LNCaP clone FGC (cell line): ENCODE data around the gene RNF213.
A peak's percentile ranks its signal among the peaks of the same experiment; 100 is the strongest.
"Not testable (repeated sequence)": the region's sequence is repeated elsewhere in the genome, so short reads cannot be mapped to it uniquely, and the experiment has no call there.

ENCODE experiments used
- DNase-seq: peaks from one replicate; pipeline ENCODE4 v3.0.0-alpha.2; 2011; ENCODE audit warnings: low read depth
- H3K4me3 ChIP-seq: 2 replicates; pipeline ENCODE4 v1.5.1; 2011; ENCODE audit warnings: mild to moderate bottlenecking, low read depth, low read length, control low read depth
- TF ChIP-seq, protein P1 (sequence below): IDR thresholded peaks from 2 replicates; pipeline ENCODE4 v1.5.1; 2012; ENCODE audit warnings: mild to moderate bottlenecking; ENCODE audit not compliant: control insufficient read depth, insufficient read depth; ENCODE audit errors: extremely low read depth

RNF213 gene

GRCh38 chr17:80272366-80272765, 11.7 kb downstream of the RNF213 start:
- TF ChIP-seq, protein P1, sequence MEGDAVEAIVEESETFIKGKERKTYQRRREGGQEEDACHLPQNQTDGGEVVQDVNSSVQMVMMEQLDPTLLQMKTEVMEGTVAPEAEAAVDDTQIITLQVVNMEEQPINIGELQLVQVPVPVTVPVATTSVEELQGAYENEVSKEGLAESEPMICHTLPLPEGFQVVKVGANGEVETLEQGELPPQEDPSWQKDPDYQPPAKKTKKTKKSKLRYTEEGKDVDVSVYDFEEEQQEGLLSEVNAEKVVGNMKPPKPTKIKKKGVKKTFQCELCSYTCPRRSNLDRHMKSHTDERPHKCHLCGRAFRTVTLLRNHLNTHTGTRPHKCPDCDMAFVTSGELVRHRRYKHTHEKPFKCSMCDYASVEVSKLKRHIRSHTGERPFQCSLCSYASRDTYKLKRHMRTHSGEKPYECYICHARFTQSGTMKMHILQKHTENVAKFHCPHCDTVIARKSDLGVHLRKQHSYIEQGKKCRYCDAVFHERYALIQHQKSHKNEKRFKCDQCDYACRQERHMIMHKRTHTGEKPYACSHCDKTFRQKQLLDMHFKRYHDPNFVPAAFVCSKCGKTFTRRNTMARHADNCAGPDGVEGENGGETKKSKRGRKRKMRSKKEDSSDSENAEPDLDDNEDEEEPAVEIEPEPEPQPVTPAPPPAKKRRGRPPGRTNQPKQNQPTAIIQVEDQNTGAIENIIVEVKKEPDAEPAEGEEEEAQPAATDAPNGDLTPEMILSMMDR: no peak
- DNase-seq: no peak
- no peak overlapping the region for H3K4me3 ChIP-seq

GRCh38 chr17:80274331-80274730, 13.7 kb downstream of the RNF213 start:
- H3K4me3 ChIP-seq: no peak overlapping the region
- no peak for DNase-seq
- TF ChIP-seq, protein P1: no peak

GRCh38 chr17:80274871-80275449, 14.3 kb downstream of the RNF213 start:
- TF ChIP-seq, protein P1: no peak
- H3K4me3 ChIP-seq: no peak overlapping the region
- DNase-seq: no peak

DNA sequence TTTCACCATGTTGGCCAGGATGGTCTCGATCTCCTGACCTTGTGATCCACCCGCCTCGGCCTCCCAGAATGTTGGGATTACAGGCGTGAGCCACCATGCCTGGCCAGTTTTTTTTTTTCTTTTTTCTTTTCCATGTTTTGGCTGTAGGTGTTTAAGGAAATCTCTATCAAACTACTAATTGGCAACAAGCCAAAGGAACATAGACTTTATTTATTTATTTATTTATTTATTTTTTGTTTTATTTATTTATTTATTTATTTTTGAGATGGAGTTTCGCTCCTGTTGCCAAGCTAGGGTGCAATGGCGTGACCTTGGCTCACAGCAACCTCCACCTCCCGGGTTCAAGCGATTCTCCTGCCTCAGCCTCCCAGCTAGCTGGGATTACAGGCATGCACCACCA, 15.2 kb downstream of the RNF213 start:
- not testable (repeated sequence) for DNase-seq

GRCh38 chr17:80277751-80278671, 17.4 kb downstream of the RNF213 start:
- peak overlapping the region; percentile 24; the same call in 1 of the 2 replicates for H3K4me3 ChIP-seq
- no peak for DNase-seq
- TF ChIP-seq, protein P1: no peak

More for the DNA sequence above, 15.2 kb downstream of the RNF213 start:
- not testable (repeated sequence) for H3K4me3 ChIP-seq

- no peak for DNase-seq
- TF ChIP-seq, protein P1: no peak
- no peak overlapping the region for H3K4me3 ChIP-seq
Observed at GRCh38 chr17:80279895-80280294, 19.2 kb downstream of the RNF213 start.

- no peak overlapping the region for H3K4me3 ChIP-seq
- DNase-seq: no peak
- TF ChIP-seq, protein P1: no peak
Observed at GRCh38 chr17:80281516-80281915, 20.9 kb downstream of the RNF213 start.
